WTC11 (cell line): Measurements from ENCODE around the gene FAM217A. TPM values are rescaled to one million over a fixed set of nuclear protein-coding genes. Genes with fewer than 3 reads are reported as not detected.
"Not testable (repeated sequence)": the region's sequence is repeated elsewhere in the genome, so short reads cannot be mapped to it uniquely, and the experiment has no call there.

Experiments
- ATAC-seq: fragments of 200-7000 bp; cut with Tn5 transposase; 2 replicates; pipeline ENCODE4 v1.10.0; 2021; ENCODE audit warnings: mild to moderate bottlenecking, moderate library complexity
- CTCF ChIA-PET: fragments of 300-600 bp; sonication (Branson Sonifier 250); formaldehyde crosslinking; loops from one replicate; lab custom pipeline; 2021; ENCODE audit warnings: antibody characterized with exemption; lab: Charles Lee
- POLR2A ChIA-PET: fragments of 350-600 bp; sonication (Branson Sonifier 250); formaldehyde crosslinking; loops from one replicate; lab custom pipeline; 2021; ENCODE audit warnings: antibody characterized with exemption; lab: Charles Lee
- DNase-seq: peaks from one replicate; pipeline ENCODE4 v3.0.0; 2021; ENCODE audit warnings: low spot score
- H3K27ac Mint-ChIP-seq: 2 replicates; pipeline ENCODE4 v1.8.0; 2021; ENCODE audit warnings: mixed read lengths
- H3K27me3 Mint-ChIP-seq: 2 replicates; pipeline ENCODE4 v1.8.0; 2021; ENCODE audit warnings: low read depth, mild to moderate bottlenecking, moderate library complexity, mixed read lengths
- H3K36me3 Mint-ChIP-seq: 2 replicates; pipeline ENCODE4 v1.8.0; 2021; ENCODE audit warnings: mixed read lengths
- H3K4me1 Mint-ChIP-seq: 2 replicates; pipeline ENCODE4 v1.8.0; 2022; ENCODE audit warnings: mixed read lengths
- H3K4me3 Mint-ChIP-seq: 2 replicates; pipeline ENCODE4 v1.8.0; 2021; ENCODE audit warnings: mild to moderate bottlenecking, moderate library complexity, mixed read lengths
- H3K9me3 Mint-ChIP-seq: 2 replicates; pipeline ENCODE4 v1.8.0; 2021; ENCODE audit warnings: mixed read lengths
- ATF1 ChIP-seq: sonication (generic); formaldehyde crosslinking; IDR thresholded peaks from 2 replicates; pipeline ENCODE4 v1.8.1; 2023; ENCODE audit warnings: mild to moderate bottlenecking, moderate library complexity, missing genetic modification reagents
- CREB1 ChIP-seq: sonication (generic); formaldehyde crosslinking; IDR thresholded peaks from 2 replicates; pipeline ENCODE4 v1.8.0; 2023; ENCODE audit warnings: mild to moderate bottlenecking, missing genetic modification reagents
- ETV6 ChIP-seq: sonication (generic); formaldehyde crosslinking; IDR thresholded peaks from 2 replicates; pipeline ENCODE4 v1.8.1; 2022; ENCODE audit warnings: mild to moderate bottlenecking, missing genetic modification reagents
- FOXJ3 ChIP-seq: sonication (generic); formaldehyde crosslinking; IDR thresholded peaks from 2 replicates; pipeline ENCODE4 v1.9.0; 2021; ENCODE audit warnings: missing genetic modification reagents, mild to moderate bottlenecking, borderline replicate concordance
- SOX15 ChIP-seq: fragments of 250-450 bp; sonication (Bioruptor Pico); IDR thresholded peaks from 2 replicates; pipeline ENCODE4 v1.9.0; 2021; ENCODE audit warnings: mild to moderate bottlenecking
- ZNF138 ChIP-seq: sonication (generic); formaldehyde crosslinking; conservative IDR thresholded peaks from 2 replicates; pipeline ENCODE4 v1.8.1; 2022; ENCODE audit warnings: mild to moderate bottlenecking, moderate library complexity, missing genetic modification reagents
- ZNF423 ChIP-seq: fragments of 250-450 bp; sonication (Bioruptor Pico); IDR thresholded peaks from 2 replicates; pipeline ENCODE4 v2.1.2; 2022; ENCODE audit warnings: mild to moderate bottlenecking, moderate library complexity
- total RNA-seq: library from RNA; stranded (reverse); gene quantifications from 3 replicates; pipeline ENCODE4 v1.2.3, GENCODE V29; 2021
- TF ChIP-seq, protein P1 (sequence below): fragments of 250-450 bp; sonication (Bioruptor Pico); IDR thresholded peaks from 2 replicates; pipeline ENCODE4 v1.9.0; 2021; ENCODE audit warnings: mild to moderate bottlenecking, borderline replicate concordance
- TF ChIP-seq, protein P2 (sequence below): sonication (generic); formaldehyde crosslinking; IDR thresholded peaks from 2 replicates; pipeline ENCODE4 v1.8.1; 2023; ENCODE audit warnings: mild to moderate bottlenecking, missing genetic modification reagents, borderline replicate concordance
- TF ChIP-seq, protein P3 (sequence below): sonication (generic); formaldehyde crosslinking; IDR thresholded peaks from 2 replicates; pipeline ENCODE4 v1.8.0; 2023; ENCODE audit warnings: missing genetic modification reagents
- TF ChIP-seq, protein P4 (sequence below): sonication (generic); formaldehyde crosslinking; IDR thresholded peaks from 2 replicates; pipeline ENCODE4 v1.8.1; 2022; ENCODE audit warnings: low read depth, missing genetic modification reagents, borderline replicate concordance
- TF ChIP-seq, protein P5 (sequence below): fragments of 250-450 bp; sonication (Bioruptor Pico); IDR thresholded peaks from 2 replicates; pipeline ENCODE4 v1.8.0; 2021; ENCODE audit warnings: mild to moderate bottlenecking
- TF ChIP-seq, protein P6 (sequence below): sonication (generic); formaldehyde crosslinking; IDR thresholded peaks from 2 replicates; pipeline ENCODE4 v1.8.1; 2023; ENCODE audit warnings: mild to moderate bottlenecking, missing genetic modification reagents

FAM217A gene
- total RNA-seq, 1 experiment from 2014 or later: not detected

DNA sequence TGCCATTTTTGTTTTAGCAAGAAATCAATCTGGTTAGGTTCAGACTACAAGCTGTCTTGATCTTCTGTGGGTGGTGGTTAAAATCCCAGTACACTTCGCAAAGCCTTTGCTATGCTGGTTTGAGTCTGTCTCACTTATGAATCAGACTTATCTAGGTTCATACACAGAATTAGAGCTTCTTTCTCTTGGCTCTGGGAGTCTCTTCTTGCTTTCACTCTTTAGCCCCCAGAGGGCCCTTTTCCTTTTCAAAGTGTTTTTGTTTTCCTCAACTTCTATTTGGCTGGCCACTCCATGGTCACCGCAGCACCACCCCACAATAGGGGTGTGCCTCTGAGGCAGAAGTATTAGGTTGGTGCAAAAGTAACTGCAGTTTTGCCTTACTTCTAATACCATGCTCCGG is 35.2 kb upstream of the FAM217A start (continued):
- TF ChIP-seq, protein P1, sequence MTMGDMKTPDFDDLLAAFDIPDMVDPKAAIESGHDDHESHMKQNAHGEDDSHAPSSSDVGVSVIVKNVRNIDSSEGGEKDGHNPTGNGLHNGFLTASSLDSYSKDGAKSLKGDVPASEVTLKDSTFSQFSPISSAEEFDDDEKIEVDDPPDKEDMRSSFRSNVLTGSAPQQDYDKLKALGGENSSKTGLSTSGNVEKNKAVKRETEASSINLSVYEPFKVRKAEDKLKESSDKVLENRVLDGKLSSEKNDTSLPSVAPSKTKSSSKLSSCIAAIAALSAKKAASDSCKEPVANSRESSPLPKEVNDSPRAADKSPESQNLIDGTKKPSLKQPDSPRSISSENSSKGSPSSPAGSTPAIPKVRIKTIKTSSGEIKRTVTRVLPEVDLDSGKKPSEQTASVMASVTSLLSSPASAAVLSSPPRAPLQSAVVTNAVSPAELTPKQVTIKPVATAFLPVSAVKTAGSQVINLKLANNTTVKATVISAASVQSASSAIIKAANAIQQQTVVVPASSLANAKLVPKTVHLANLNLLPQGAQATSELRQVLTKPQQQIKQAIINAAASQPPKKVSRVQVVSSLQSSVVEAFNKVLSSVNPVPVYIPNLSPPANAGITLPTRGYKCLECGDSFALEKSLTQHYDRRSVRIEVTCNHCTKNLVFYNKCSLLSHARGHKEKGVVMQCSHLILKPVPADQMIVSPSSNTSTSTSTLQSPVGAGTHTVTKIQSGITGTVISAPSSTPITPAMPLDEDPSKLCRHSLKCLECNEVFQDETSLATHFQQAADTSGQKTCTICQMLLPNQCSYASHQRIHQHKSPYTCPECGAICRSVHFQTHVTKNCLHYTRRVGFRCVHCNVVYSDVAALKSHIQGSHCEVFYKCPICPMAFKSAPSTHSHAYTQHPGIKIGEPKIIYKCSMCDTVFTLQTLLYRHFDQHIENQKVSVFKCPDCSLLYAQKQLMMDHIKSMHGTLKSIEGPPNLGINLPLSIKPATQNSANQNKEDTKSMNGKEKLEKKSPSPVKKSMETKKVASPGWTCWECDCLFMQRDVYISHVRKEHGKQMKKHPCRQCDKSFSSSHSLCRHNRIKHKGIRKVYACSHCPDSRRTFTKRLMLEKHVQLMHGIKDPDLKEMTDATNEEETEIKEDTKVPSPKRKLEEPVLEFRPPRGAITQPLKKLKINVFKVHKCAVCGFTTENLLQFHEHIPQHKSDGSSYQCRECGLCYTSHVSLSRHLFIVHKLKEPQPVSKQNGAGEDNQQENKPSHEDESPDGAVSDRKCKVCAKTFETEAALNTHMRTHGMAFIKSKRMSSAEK (CRISPR knock-in tag): no peak
- TF ChIP-seq SOX15 (CRISPR knock-in tag): no peak
- TF ChIP-seq, protein P2, sequence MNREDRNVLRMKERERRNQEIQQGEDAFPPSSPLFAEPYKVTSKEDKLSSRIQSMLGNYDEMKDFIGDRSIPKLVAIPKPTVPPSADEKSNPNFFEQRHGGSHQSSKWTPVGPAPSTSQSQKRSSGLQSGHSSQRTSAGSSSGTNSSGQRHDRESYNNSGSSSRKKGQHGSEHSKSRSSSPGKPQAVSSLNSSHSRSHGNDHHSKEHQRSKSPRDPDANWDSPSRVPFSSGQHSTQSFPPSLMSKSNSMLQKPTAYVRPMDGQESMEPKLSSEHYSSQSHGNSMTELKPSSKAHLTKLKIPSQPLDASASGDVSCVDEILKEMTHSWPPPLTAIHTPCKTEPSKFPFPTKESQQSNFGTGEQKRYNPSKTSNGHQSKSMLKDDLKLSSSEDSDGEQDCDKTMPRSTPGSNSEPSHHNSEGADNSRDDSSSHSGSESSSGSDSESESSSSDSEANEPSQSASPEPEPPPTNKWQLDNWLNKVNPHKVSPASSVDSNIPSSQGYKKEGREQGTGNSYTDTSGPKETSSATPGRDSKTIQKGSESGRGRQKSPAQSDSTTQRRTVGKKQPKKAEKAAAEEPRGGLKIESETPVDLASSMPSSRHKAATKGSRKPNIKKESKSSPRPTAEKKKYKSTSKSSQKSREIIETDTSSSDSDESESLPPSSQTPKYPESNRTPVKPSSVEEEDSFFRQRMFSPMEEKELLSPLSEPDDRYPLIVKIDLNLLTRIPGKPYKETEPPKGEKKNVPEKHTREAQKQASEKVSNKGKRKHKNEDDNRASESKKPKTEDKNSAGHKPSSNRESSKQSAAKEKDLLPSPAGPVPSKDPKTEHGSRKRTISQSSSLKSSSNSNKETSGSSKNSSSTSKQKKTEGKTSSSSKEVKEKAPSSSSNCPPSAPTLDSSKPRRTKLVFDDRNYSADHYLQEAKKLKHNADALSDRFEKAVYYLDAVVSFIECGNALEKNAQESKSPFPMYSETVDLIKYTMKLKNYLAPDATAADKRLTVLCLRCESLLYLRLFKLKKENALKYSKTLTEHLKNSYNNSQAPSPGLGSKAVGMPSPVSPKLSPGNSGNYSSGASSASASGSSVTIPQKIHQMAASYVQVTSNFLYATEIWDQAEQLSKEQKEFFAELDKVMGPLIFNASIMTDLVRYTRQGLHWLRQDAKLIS (CRISPR knock-in tag): no peak
- TF ChIP-seq, all 79 proteins: peak for 0

DNA sequence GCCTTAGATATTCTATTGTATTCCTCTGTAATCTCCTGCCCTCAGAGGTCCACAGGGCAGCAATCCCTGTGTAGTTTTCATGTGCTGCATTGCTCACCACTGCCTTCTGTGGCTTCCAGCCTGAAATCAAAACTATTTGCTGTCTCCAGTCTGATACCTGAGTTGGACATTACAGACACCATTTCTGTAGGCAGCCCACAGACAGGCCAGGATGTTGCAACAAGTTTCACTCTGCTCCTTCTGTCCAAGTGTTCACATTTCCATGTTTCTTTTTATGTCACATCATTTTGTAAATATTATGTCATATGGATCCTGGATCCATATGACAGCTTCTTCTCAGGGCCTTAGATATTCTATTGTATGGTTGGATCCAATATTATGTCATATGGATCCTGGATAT is 34.7 kb upstream of the FAM217A start:
- H3K4me1 Mint-ChIP-seq: no peaks in the 10 kb centered on the region
- ChIA-PET POLR2A (no interaction called here), CTCF (interaction anchor here (0.5 to 1.3 kb wide), 2 partner anchors 22 to 97 kb away, joined by 4 to 5 read pairs; partner anchors contain the start of gene ECI2)

DNA sequence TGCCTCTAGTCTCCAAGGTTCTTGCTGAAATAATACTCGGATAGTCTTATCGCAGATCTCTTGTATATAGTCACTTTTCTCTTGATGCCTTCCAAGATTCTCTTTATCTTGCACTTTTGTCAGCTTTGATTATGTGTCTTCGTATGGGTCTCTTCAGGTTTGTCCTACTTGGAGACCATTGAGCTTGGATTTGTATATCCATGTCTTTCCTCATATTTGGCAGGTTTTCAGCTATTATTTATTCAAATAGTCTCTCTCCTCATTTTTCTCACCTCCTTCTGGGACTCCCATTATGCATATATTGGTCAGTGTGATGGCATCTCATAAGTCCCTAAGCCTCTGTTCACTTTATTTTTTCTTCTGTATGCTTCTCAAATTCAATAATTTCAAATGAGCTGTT is 33.4 kb upstream of the FAM217A start:
- Mint-ChIP-seq H3K27me3 (no peaks in the 10 kb centered on the region), H3K4me1 (no peaks in the 10 kb centered on the region), H3K27ac (no peak overlapping the region), H3K9me3 (no peaks in the 10 kb centered on the region), H3K36me3 (peaks cover 19% of the 10 kb centered on the region), H3K4me3 (no peak overlapping the region)
- no peak for TF ChIP-seq ZNF138
- TF ChIP-seq, protein P3, sequence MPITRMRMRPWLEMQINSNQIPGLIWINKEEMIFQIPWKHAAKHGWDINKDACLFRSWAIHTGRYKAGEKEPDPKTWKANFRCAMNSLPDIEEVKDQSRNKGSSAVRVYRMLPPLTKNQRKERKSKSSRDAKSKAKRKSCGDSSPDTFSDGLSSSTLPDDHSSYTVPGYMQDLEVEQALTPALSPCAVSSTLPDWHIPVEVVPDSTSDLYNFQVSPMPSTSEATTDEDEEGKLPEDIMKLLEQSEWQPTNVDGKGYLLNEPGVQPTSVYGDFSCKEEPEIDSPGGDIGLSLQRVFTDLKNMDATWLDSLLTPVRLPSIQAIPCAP (CRISPR knock-in tag): no peak
- TF ChIP-seq, protein P4, sequence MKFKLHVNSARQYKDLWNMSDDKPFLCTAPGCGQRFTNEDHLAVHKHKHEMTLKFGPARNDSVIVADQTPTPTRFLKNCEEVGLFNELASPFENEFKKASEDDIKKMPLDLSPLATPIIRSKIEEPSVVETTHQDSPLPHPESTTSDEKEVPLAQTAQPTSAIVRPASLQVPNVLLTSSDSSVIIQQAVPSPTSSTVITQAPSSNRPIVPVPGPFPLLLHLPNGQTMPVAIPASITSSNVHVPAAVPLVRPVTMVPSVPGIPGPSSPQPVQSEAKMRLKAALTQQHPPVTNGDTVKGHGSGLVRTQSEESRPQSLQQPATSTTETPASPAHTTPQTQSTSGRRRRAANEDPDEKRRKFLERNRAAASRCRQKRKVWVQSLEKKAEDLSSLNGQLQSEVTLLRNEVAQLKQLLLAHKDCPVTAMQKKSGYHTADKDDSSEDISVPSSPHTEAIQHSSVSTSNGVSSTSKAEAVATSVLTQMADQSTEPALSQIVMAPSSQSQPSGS (CRISPR knock-in tag): no peak
- TF ChIP-seq, protein P5, sequence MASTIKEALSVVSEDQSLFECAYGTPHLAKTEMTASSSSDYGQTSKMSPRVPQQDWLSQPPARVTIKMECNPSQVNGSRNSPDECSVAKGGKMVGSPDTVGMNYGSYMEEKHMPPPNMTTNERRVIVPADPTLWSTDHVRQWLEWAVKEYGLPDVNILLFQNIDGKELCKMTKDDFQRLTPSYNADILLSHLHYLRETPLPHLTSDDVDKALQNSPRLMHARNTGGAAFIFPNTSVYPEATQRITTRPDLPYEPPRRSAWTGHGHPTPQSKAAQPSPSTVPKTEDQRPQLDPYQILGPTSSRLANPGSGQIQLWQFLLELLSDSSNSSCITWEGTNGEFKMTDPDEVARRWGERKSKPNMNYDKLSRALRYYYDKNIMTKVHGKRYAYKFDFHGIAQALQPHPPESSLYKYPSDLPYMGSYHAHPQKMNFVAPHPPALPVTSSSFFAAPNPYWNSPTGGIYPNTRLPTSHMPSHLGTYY (CRISPR knock-in tag): no peak
- TF ChIP-seq ZNF423 (CRISPR knock-in tag): no peak
- TF ChIP-seq ETV6 (CRISPR knock-in tag): no peak
- TF ChIP-seq CREB1: no peak
- no peak for TF ChIP-seq FOXJ3
- no peak for ATAC-seq
- ChIA-PET POLR2A (no interaction called here), CTCF (interaction anchor here (1.3 kb wide), 1 partner anchor 263 kb away, joined by 3 read pairs; the partner anchor contains the start of gene FAM50B)
- no peak for DNase-seq

More for the DNA sequence above, 34.7 kb upstream of the FAM217A start:
- Mint-ChIP-seq H3K27me3 (no peaks in the 10 kb centered on the region), H3K9me3 (no peaks in the 10 kb centered on the region), H3K4me3 (no peak overlapping the region), H3K36me3 (peaks cover 25% of the 10 kb centered on the region), H3K27ac (no peak overlapping the region)
- ATAC-seq (no peak), DNase-seq (no peak)
- no peak for TF ChIP-seq ATF1 (CRISPR knock-in tag)
- TF ChIP-seq, protein P6, sequence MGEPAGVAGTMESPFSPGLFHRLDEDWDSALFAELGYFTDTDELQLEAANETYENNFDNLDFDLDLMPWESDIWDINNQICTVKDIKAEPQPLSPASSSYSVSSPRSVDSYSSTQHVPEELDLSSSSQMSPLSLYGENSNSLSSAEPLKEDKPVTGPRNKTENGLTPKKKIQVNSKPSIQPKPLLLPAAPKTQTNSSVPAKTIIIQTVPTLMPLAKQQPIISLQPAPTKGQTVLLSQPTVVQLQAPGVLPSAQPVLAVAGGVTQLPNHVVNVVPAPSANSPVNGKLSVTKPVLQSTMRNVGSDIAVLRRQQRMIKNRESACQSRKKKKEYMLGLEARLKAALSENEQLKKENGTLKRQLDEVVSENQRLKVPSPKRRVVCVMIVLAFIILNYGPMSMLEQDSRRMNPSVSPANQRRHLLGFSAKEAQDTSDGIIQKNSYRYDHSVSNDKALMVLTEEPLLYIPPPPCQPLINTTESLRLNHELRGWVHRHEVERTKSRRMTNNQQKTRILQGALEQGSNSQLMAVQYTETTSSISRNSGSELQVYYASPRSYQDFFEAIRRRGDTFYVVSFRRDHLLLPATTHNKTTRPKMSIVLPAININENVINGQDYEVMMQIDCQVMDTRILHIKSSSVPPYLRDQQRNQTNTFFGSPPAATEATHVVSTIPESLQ (CRISPR knock-in tag): no peak

DNA sequence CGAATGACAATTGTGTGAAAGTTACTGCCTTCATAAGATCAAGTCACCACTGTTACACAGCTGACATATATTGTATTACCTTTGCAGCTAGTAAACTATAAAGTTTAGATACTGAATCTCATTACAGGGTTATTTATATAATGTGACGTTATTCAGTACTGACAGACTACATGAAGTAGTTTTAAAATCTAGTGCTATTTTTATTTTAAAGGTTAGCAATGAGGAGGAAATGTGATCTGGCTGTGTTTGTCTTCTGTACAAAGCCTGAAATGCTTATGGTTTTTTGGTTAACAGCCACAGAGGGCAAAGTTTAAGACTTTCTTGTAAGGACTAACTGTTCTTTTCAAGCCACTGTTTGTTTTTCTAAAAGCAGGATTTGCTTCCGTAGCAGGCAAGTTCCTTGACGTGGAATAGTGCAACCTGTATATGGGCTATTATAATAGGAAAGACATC is 30.5 kb upstream of the FAM217A start:
- CTCF ChIA-PET, H3K4me1 Mint-ChIP-seq, POLR2A ChIA-PET, H3K36me3 Mint-ChIP-seq, ATAC-seq, DNase-seq, H3K27me3 Mint-ChIP-seq, H3K4me3 Mint-ChIP-seq, H3K27ac Mint-ChIP-seq, H3K9me3 Mint-ChIP-seq: not testable (repeated sequence)
